Measurements from ENCODE around the gene FCRLB.

GRCh38 chr1:161730050-161730564 is 8.8 kb downstream of the FCRLB start:
- TF ChIP-seq CTCF (IDR thresholded peaks at IDR 0.05; ENCODE audit: insufficient read depth, low read length, poor library complexity, severe bottlenecking) (no peak), EZH2phosphoT487 (conservative IDR thresholded peaks at IDR 0.05; ENCODE audit: low read length) (no peak)
